Natural killer cell (primary cell): ENCODE data around the gene SLC6A12. TPM values are rescaled to one million over a fixed set of nuclear protein-coding genes. Genes with fewer than 3 reads are reported as not detected.

Source experiments
- ATAC-seq, 3 donors: fragments of 150-1000 bp in 2 of 3; fragments of 200-7000 bp in 1 of 3; cut with Tn5 transposase; 1 replicate in 1 of 3; 2 replicates in 2 of 3; pipeline ENCODE4 v1.10.0; 2021; ENCODE audit warnings: mild to moderate bottlenecking in 2 of 3, moderate library complexity in 2 of 3
- DNase-seq, 2 donors: peaks; one replicate each; pipeline versions ENCODE4 v3.0.0 to v3.0.0-alpha.2; 2013 to 2021; ENCODE audit warnings: mixed read lengths in 1 of 2
- H3K27ac ChIP-seq: one replicate; pipeline ENCODE4 v1.5.1; 2013; ENCODE audit warnings: mild to moderate bottlenecking, low read length
- H3K27me3 ChIP-seq: one replicate; pipeline ENCODE4 v1.6.1; 2013; ENCODE audit warnings: low read length; ENCODE audit not compliant: control insufficient read depth, insufficient read depth
- H3K36me3 ChIP-seq: one replicate; pipeline ENCODE4 v1.6.1; 2013; ENCODE audit warnings: low read length; ENCODE audit not compliant: control insufficient read depth, insufficient read depth
- H3K4me1 ChIP-seq: one replicate; pipeline ENCODE4 v1.6.1; 2013; ENCODE audit warnings: low read length; ENCODE audit not compliant: control insufficient read depth, insufficient read depth
- H3K4me3 ChIP-seq: one replicate; pipeline ENCODE4 v1.5.1; 2013; ENCODE audit warnings: low read length
- H3K9me3 ChIP-seq: one replicate; pipeline ENCODE4 v1.6.1; 2013; ENCODE audit warnings: low read length; ENCODE audit not compliant: control insufficient read depth, insufficient read depth
- H3K27ac Mint-ChIP-seq, 2 donors: one replicate each; pipeline ENCODE4 v1.8.0; 2022; ENCODE audit warnings: mild to moderate bottlenecking in 2 of 2, mixed read lengths in 2 of 2, moderate library complexity in 1 of 2
- H3K27me3 Mint-ChIP-seq, 2 donors: one replicate each; pipeline ENCODE4 v1.8.0; 2022; ENCODE audit warnings: low read depth in 2 of 2, mixed read lengths in 2 of 2
- H3K36me3 Mint-ChIP-seq: one replicate; pipeline ENCODE4 v1.8.0; 2022; ENCODE audit warnings: mixed read lengths
- H3K4me1 Mint-ChIP-seq, 2 donors: one replicate each; pipeline ENCODE4 v1.8.0; 2022; ENCODE audit warnings: mixed read lengths in 2 of 2
- H3K4me3 Mint-ChIP-seq: one replicate; pipeline ENCODE4 v1.8.0; 2022; ENCODE audit warnings: mild to moderate bottlenecking, moderate library complexity, mixed read lengths
- H3K9me3 Mint-ChIP-seq, 2 donors: one replicate each; pipeline ENCODE4 v1.8.0; 2022; ENCODE audit warnings: mixed read lengths in 2 of 2
- WGBS: methylation state at CpG from one replicate; pipeline ENCODE4 v1.1.7; 2013; ENCODE audit warnings: missing lambda C conversion rate; ENCODE audit not compliant: insufficient coverage; 5-methylcytosine and 5-hydroxymethylcytosine counted together
- intact Hi-C: fragments of 100-400 bp; cut with micrococcal nuclease; formaldehyde crosslinking; loops from one replicate; pipeline ENCODE4 v1.14.2; 2022
- total RNA-seq, 4 donors: library from RNA; stranded (reverse); fragments of 120-200 nt in 1 of 4; gene quantifications; one replicate each; pipeline versions ENCODE4 v1.2.3 to v1.2.4, GENCODE V29; 2013 to 2022
- TF ChIP-seq, protein P1 (sequence below): fragments of 200-600 bp; IDR thresholded peaks from one replicate; pipeline ENCODE4 v1.8.0; 2022; ENCODE audit warnings: antibody characterized with exemption

The SLC6A12 gene
- total RNA-seq, 3 donors from 2014 or later (not counting 1 experiment from before 2014, with no cell fraction given): 0.54 to 0.70 TPM; not detected in 1

DNA sequence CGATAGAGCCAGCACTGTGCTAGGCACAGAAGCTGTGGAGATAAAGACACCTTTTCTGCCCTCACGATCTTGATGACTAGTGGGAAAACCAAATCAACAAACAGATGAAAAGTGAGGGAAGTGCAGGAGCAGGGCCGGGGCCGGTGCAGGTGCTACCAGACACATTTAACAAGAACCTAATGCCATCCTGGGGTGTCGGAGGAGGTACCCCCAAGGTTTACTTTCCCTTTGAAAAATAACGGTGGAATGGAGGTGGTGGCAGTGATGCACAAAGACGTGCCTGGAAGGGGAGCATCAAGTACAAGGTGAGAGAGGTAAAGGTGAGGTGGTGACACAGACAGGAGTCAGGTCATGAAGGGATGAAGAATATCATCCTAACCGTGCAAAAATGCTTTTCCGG, 26.6 kb upstream of the SLC6A12 start:
- Mint-ChIP-seq H3K36me3 (peaks cover 9% of the 10 kb centered on the region), H3K27me3 (peaks cover 17 to 28% of the 10 kb centered on the region in 2 donors), H3K9me3 (peaks cover 4 to 7% of the 10 kb centered on the region in 2 donors), H3K4me3 (no peak overlapping the region), H3K4me1 (no peaks in the 10 kb centered on the region), H3K27ac (no peak overlapping the region)
- ATAC-seq (no peak), DNase-seq (no peak)
- no peak overlapping the region for H3K4me3 ChIP-seq
- intact Hi-C loops: no loop called here
- 86% methylated on average over 9 of the region's 9 CpGs for WGBS
- H3K9me3 ChIP-seq: peaks cover 13% of the 10 kb centered on the region
- no peaks in the 10 kb centered on the region for H3K4me1 ChIP-seq
- TF ChIP-seq, protein P1, sequence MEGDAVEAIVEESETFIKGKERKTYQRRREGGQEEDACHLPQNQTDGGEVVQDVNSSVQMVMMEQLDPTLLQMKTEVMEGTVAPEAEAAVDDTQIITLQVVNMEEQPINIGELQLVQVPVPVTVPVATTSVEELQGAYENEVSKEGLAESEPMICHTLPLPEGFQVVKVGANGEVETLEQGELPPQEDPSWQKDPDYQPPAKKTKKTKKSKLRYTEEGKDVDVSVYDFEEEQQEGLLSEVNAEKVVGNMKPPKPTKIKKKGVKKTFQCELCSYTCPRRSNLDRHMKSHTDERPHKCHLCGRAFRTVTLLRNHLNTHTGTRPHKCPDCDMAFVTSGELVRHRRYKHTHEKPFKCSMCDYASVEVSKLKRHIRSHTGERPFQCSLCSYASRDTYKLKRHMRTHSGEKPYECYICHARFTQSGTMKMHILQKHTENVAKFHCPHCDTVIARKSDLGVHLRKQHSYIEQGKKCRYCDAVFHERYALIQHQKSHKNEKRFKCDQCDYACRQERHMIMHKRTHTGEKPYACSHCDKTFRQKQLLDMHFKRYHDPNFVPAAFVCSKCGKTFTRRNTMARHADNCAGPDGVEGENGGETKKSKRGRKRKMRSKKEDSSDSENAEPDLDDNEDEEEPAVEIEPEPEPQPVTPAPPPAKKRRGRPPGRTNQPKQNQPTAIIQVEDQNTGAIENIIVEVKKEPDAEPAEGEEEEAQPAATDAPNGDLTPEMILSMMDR: no peak
- H3K27ac ChIP-seq: no peak overlapping the region
- H3K36me3 ChIP-seq: no peaks in the 10 kb centered on the region
- H3K27me3 ChIP-seq: no peaks in the 10 kb centered on the region

DNA sequence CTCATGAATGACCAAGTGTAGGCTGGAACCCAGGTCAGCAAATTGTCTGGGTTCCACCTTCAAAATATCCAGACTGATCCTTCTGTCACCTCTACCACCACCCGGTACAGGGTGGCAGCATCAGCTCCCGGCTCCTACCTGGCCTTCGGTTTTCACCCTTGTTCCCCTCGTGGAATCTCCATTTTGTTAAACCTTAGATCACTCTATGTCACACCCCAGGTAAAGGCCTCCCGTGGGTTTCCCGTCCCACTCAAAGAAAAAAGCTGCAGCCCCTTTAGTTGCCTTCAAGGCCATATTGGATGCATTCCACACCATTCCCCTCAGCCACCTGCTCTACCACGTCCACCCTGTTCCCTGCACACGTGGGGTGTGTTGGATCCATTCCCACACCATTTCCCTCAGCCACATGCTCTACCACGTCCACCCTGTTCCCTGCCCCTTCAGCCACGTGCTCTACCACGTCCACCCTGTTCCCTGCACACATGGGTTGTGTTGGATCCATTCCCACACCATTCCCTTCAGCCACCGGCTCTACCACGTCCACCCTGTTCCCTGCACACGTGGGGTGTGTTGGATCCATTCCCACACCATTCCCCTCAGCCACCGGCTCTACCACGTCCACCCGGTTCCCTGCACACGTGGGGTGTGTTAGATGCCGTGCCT, 24.9 kb upstream of the SLC6A12 start:
- no peaks in the 10 kb centered on the region for H3K27me3 ChIP-seq
- no peak overlapping the region for H3K27ac ChIP-seq
- intact Hi-C loops: no loop called here
- H3K27me3 Mint-ChIP-seq: peaks cover 10 to 17% of the 10 kb centered on the region in 2 donors
- peaks cover 4 to 7% of the 10 kb centered on the region in 2 donors for H3K9me3 Mint-ChIP-seq
- H3K4me3 ChIP-seq: no peak overlapping the region
- H3K27ac Mint-ChIP-seq: no peak overlapping the region
- H3K4me1 ChIP-seq: no peaks in the 10 kb centered on the region
- TF ChIP-seq, protein P1: no peak
- peaks cover 20% of the 10 kb centered on the region for H3K9me3 ChIP-seq
- ATAC-seq (no peak), DNase-seq (no peak)
- H3K4me3 Mint-ChIP-seq: no peak overlapping the region
- 81% methylated on average over 19 of the region's 19 CpGs for WGBS
- peaks cover 9% of the 10 kb centered on the region for H3K36me3 Mint-ChIP-seq
- no peaks in the 10 kb centered on the region for H3K36me3 ChIP-seq
- no peaks in the 10 kb centered on the region for H3K4me1 Mint-ChIP-seq

DNA sequence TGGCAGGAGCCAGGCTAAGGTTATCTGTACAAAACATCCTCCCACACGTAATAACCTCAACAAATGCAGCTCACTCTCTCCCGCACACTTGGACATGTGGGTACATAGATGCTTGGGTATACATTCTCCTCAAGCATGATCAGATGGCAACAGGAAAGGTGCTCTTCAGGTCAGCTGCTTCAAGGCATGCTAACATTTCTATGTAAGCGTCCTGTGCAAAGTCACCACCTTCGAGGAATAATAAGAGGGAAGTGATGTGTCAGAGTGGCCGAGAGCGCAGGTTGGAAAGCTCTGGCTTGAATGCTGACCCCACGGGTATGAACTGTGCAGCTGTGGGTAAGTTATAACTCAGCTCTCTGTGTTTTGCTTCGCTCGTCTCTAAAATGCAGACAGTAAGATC, 24.2 kb upstream of the SLC6A12 start:
- Mint-ChIP-seq H3K4me1 (no peaks in the 10 kb centered on the region), H3K27ac (no peak overlapping the region), H3K36me3 (peaks cover 9% of the 10 kb centered on the region), H3K4me3 (no peak overlapping the region), H3K27me3 (peaks cover 10 to 12% of the 10 kb centered on the region in 2 donors), H3K9me3 (peaks cover 4 to 7% of the 10 kb centered on the region in 2 donors)
- Histone ChIP-seq H3K27me3 (no peaks in the 10 kb centered on the region), H3K9me3 (peaks cover 20% of the 10 kb centered on the region), H3K27ac (no peak overlapping the region), H3K36me3 (no peaks in the 10 kb centered on the region), H3K4me3 (no peak overlapping the region), H3K4me1 (no peaks in the 10 kb centered on the region)
- intact Hi-C loops: no loop called here
- 91% methylated on average over 8 of the region's 9 CpGs for WGBS
- ATAC-seq: no peak
- TF ChIP-seq, protein P1: no peak
- no peak for DNase-seq
